Measurements from ENCODE around the gene PRSS38.

Gene PRSS38

DNA sequence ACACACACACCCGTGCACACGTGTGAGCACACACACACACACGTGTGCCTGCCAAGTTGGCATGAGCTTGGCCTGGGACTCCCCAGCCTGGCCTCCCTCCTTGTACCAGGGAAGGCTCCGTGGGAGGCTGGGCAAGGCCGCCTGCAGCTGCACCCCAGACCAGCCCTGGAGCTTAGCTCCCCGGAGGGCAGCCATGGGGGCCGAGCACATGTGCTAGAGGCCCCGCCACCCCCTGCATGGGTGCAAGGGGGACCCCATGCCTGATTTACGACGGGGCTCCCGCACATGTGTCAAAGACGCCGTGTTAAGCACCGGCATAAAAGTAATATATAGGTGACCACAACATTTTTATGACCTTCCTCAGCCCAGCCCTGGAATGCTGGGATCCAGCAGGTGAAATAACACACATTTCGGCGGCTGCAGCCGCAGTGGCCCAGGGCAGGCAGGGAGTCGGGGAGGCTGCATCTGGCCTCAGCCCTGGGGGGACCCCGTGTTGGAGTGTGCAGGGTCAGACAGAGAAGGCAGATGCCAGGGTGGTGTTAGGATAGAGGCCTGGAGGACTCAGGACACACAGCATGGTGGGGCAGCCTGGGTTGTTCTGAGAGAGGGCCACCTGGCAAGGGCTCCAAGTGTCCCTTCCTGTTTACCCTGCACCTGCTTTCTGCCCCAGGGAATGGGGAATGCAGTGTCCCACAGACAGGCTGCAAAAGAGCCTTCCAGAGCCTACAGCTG lies 75.9 kb downstream of the PRSS38 start:
- DNase-seq (ENCODE audit: low read depth), result no peak
- H3K4me3 ChIP-seq (ENCODE audit: low read length), result no peak overlapping the region
- TF ChIP-seq CTCF (conservative IDR thresholded peaks at IDR 0.05; ENCODE audit: low read length), result no peak

DNA sequence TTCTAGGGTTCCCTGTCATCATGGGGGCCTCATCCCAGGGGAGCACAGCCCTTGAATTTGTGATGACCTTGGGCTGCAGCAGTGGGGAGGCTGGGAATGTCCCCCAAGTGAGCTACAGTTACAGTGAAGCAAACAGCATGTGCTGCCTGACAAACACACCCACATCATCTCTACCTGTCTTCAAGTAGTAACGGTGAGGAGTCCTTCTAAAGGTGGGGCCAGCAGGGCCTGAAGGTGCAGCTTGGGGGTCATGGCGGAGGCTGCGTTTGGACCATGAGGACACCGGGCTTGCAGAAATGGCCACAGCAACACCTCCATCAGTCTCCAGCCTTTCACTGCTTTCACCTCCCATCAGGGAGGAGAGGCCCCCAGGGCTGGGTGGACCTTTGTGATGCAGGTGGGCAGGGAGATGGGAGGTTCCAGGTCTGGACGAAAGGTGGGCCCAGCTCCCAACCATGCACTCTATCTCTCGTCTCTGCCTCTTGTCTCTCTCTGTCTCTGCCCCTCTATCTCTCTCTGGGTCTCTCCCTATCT lies 76.5 kb downstream of the PRSS38 start:
- no peak for DNase-seq (ENCODE audit: low read depth)
- TF ChIP-seq CTCF (conservative IDR thresholded peaks at IDR 0.05; ENCODE audit: low read length), result no peak
- H3K4me3 ChIP-seq (ENCODE audit: low read length), result no peak overlapping the region

DNA sequence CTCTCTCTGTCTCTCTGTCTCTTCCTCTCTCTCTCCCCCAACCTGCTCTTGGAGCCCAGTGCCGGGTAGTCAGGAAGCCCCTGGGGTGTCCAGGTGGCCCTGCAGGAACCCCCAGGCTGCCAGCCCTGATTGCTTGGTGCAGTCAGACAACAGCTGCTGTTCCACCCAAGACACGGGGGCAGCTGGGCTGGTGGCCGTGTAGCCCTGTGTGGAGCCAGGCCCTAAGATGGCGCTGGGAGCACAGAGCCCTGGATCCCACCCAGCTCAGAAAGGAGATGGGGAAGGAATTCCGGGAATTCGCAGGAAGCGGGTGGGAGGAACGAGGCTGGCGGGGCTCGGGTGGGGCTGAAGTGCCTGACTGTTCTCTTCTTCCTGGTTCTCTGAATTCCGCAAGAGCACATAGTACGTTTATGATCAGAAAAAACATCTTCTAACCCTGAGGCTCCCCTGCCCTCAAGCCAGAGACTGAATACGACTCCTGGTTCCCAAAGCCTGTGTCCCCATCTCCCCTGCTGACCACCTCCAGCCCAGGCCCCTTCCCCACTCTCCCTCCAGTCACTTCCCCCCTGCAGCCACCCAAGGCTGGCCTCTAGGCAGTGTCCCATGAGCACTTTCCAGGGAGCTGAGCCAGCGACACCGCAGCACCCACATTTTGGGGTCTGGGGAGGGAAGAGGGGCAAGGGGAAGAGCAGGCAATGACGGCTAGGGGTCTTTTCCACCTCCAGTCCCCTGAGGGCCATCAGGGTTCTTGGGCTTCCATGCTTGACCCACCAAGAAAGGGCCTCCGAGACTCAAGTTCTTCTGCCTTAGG lies 77.2 kb downstream of the PRSS38 start:
- DNase-seq (ENCODE audit: low read depth), result no peak
- H3K4me3 ChIP-seq (ENCODE audit: low read length), result no peak overlapping the region
- no peak for TF ChIP-seq CTCF (conservative IDR thresholded peaks at IDR 0.05; ENCODE audit: low read length)

DNA sequence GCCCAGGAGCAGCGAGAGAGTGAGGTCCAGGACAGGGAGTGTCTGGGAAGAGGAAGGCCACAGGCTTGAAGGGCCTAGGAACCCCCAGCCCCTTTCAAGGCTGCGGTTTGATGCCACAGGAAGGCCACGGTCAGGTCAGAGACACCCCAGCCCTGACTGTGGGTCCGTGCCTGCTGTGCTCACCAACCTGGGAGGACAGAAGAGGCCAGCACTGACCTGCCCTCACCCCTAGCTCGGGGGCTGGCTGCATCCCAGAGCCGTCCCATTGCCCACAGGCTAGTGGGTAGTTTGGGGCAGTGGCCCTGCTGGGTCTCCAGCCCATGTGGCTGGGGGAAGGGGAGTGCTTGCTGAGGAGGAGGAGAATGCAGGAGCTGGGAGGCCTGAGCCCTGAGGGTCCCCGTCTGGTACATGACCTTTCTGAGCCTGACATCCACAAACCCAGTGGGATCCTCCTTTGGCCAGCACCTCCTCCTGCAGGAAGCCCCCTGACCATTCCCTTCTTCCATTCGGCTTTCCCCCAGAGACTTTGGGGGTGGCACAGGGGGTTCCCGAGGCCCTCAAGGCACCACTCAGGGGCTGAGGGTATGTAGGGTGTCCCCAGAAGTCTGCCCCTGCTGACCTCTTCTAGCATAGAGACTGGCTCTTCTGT lies 77.9 kb downstream of the PRSS38 start:
- no peak overlapping the region for H3K4me3 ChIP-seq (ENCODE audit: low read length)
- DNase-seq (ENCODE audit: low read depth), result no peak
- no peak for TF ChIP-seq CTCF (conservative IDR thresholded peaks at IDR 0.05; ENCODE audit: low read length)

- no peak overlapping the region for H3K4me3 ChIP-seq (ENCODE audit: low read length)
- no peak for DNase-seq (ENCODE audit: low read depth)
- TF ChIP-seq CTCF (conservative IDR thresholded peaks at IDR 0.05; ENCODE audit: low read length), result no peak
These were observed 78.7 kb downstream of the PRSS38 start for GRCh38 chr1:227893949-227894721.

GRCh38 chr1:227894831-227895451 lies 79.5 kb downstream of the PRSS38 start:
- no peak for DNase-seq (ENCODE audit: low read depth)
- TF ChIP-seq CTCF (conservative IDR thresholded peaks at IDR 0.05; ENCODE audit: low read length), result no peak

More at GRCh38 chr1:227894831-227895451, 79.5 kb downstream of the PRSS38 start:
- H3K4me3 ChIP-seq (ENCODE audit: low read length), result no peak overlapping the region
